HEK293 (cell line): ENCODE results near the gene KRTAP5-1.

Experiments
- CTCF ChIP-seq: fragments of 450-650 bp; formaldehyde crosslinking; IDR thresholded peaks from 2 replicates; pipeline ENCODE4 v1.5.1; 2016; ENCODE audit warnings: missing biosample characterization, missing genetic modification characterization
- GFI1B ChIP-seq: fragments of 450-650 bp; formaldehyde crosslinking; IDR thresholded peaks from 2 replicates; pipeline ENCODE4 v1.5.1; 2016; ENCODE audit warnings: missing biosample characterization, missing genetic modification characterization
- KLF17 ChIP-seq: fragments of 450-650 bp; formaldehyde crosslinking; IDR thresholded peaks from 2 replicates; pipeline ENCODE4 v1.5.1; 2016; ENCODE audit warnings: missing biosample characterization, missing genetic modification characterization
- PRDM10 ChIP-seq: fragments of 450-650 bp; formaldehyde crosslinking; IDR thresholded peaks from 2 replicates; pipeline ENCODE4 v1.5.1; 2016; ENCODE audit warnings: missing biosample characterization, missing genetic modification characterization
- YY1 ChIP-seq: fragments of 450-650 bp; formaldehyde crosslinking; IDR thresholded peaks from 2 replicates; pipeline ENCODE4 v1.5.1; 2018; ENCODE audit warnings: missing biosample characterization, missing genetic modification characterization
- ZNF501 ChIP-seq: fragments of 450-650 bp; formaldehyde crosslinking; IDR thresholded peaks from 2 replicates; pipeline ENCODE4 v1.5.1; 2016; ENCODE audit warnings: missing biosample characterization, missing genetic modification characterization

- TF ChIP-seq CTCF (tag by site-specific recombination) (no peak), YY1 (tag by site-specific recombination) (no peak), GFI1B (tag by site-specific recombination) (no peak), PRDM10 (tag by site-specific recombination) (no peak), KLF17 (tag by site-specific recombination) (no peak), ZNF501 (tag by site-specific recombination) (no peak)
Observed at GRCh38 chr11:1549338-1550330, 35.4 kb downstream of the KRTAP5-1 start.
